WERI-Rb-1 (cell line): ENCODE measurements around the gene TRMT2A.

ENCODE experiments used
- DNase-seq: peaks from one replicate; pipeline ENCODE4 v3.0.0-alpha.2; 2020
- H3K27ac ChIP-seq: fragments of 250-450 bp; sonication (Bioruptor Pico); 2 replicates; pipeline ENCODE4 v1.5.1; 2020; ENCODE audit warnings: mild to moderate bottlenecking, moderate library complexity
- H3K27me3 ChIP-seq: fragments of 250-450 bp; sonication (Bioruptor Pico); 2 replicates; pipeline ENCODE4 v1.5.1; 2021; ENCODE audit warnings: mild to moderate bottlenecking, low read depth, moderate library complexity; ENCODE audit not compliant: insufficient read depth, severe bottlenecking
- H3K36me3 ChIP-seq: fragments of 250-450 bp; sonication (Bioruptor Pico); 2 replicates; pipeline ENCODE4 v1.5.1; 2020; ENCODE audit warnings: mild to moderate bottlenecking, moderate library complexity
- H3K4me3 ChIP-seq: 2 replicates; pipeline ENCODE4 v1.5.1; 2011; ENCODE audit warnings: low read depth, mild to moderate bottlenecking, control low read depth, low read length
- H3K9me3 ChIP-seq: fragments of 250-450 bp; sonication (Bioruptor Pico); 2 replicates; pipeline ENCODE4 v1.5.1; 2021; ENCODE audit warnings: mild to moderate bottlenecking, moderate library complexity; ENCODE audit not compliant: severe bottlenecking
- TF ChIP-seq, protein P1 (sequence below): IDR thresholded peaks from 2 replicates; pipeline ENCODE4 v1.5.1; 2011; ENCODE audit warnings: low read depth, mild to moderate bottlenecking, control low read depth, inconsistent platforms, low read length

Gene TRMT2A

DNA sequence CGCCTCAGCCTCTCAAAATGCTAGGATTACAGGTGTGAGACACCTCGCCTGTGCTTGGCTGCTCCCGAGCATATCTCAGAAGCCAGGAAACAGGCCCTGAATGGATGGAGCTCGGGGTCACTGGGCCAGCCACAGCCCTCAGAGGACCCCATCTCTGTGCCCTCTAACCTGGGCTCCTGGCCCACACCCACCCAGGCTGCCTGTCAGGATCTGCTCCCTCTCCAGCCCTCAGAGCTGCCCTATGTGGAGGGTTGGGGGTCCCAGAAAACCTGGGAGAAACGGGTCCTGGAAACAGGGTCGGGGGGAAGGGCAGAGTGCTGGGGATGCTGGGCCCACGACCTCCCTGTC, 39.0 kb upstream of the TRMT2A start:
- DNase-seq = no peak
- no peak overlapping the region for H3K4me3 ChIP-seq
- H3K9me3 ChIP-seq = no peaks in the 10 kb centered on the region
- TF ChIP-seq, protein P1, sequence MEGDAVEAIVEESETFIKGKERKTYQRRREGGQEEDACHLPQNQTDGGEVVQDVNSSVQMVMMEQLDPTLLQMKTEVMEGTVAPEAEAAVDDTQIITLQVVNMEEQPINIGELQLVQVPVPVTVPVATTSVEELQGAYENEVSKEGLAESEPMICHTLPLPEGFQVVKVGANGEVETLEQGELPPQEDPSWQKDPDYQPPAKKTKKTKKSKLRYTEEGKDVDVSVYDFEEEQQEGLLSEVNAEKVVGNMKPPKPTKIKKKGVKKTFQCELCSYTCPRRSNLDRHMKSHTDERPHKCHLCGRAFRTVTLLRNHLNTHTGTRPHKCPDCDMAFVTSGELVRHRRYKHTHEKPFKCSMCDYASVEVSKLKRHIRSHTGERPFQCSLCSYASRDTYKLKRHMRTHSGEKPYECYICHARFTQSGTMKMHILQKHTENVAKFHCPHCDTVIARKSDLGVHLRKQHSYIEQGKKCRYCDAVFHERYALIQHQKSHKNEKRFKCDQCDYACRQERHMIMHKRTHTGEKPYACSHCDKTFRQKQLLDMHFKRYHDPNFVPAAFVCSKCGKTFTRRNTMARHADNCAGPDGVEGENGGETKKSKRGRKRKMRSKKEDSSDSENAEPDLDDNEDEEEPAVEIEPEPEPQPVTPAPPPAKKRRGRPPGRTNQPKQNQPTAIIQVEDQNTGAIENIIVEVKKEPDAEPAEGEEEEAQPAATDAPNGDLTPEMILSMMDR = no peak
- H3K27me3 ChIP-seq = no peaks in the 10 kb centered on the region
- no peak overlapping the region for H3K27ac ChIP-seq
- H3K36me3 ChIP-seq = no peaks in the 10 kb centered on the region

DNA sequence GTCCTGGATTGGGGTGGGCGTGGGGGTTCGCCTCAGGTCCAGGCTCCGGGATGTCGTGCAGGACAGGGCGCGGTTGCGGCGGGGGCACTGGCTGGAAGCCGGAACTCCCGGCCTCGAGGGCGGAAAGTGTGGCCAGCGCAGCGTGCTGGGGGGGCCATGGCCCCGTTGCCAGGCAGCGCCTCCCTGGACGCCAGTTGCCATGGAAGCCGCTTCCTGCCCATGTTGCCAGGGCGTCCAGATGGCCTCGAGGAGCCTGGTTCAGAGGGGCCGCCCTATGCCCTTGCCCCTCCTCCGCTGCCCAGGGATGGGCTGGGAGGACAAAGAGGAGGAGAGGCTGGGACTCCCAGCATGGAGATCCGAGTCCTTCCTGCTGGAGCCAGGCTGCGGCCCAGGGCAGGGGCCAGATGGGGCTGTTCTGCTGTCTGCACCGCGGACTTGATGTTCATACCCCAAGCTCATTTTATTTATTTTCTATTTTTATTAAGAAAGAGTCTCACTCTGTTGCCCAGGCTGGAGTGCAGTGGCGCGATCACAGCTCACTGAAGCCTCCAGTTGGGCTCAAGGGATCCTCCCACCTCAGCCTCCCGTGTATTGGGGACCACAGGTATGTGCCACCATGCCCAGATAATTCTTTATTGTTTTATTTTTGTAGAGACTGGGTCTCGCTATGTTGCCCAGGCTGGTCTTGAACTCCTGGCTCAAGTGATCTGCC, 38.5 kb upstream of the TRMT2A start:
- no peak overlapping the region for H3K27ac ChIP-seq
- DNase-seq = no peak
- no peaks in the 10 kb centered on the region for H3K36me3 ChIP-seq
- no peaks in the 10 kb centered on the region for H3K27me3 ChIP-seq
- no peaks in the 10 kb centered on the region for H3K9me3 ChIP-seq
- no peak overlapping the region for H3K4me3 ChIP-seq
- TF ChIP-seq, protein P1 = no peak

DNA sequence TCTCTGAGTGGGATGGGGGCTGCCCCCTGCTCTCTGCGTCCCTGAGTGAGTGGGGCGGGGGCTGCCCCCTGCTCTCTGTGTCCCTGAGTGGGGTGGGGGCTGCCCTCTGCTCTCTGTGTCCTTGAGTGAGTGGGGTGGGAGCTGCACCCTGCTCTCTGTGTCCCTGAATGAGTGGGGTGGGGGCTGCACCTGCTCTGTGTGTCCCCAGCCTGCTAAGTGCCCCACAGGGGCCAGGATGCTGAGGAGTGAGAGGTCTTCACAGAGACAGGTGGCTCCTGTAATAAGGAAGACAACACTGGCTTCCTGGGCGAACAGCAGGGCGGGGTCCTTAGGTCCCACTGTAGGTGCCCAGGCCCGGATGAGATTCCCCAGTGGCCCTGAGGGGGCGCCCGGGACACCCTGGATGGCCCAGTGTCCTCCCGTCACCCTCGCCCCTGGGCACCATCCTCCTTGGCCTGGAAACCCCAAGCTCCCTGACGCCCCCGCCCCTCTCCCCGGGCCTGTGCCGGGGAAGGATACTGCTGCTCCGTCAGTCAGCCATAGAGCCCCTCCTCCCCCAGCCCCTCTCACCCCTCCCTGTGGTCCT, 37.7 kb upstream of the TRMT2A start:
- TF ChIP-seq, protein P1 = peak; percentile 39; the same call in 1 of the 2 replicates
- Histone ChIP-seq H3K9me3 (no peaks in the 10 kb centered on the region), H3K27ac (no peak overlapping the region), H3K4me3 (no peak overlapping the region), H3K36me3 (no peaks in the 10 kb centered on the region), H3K27me3 (no peaks in the 10 kb centered on the region)
- peak; percentile 38 for DNase-seq

DNA sequence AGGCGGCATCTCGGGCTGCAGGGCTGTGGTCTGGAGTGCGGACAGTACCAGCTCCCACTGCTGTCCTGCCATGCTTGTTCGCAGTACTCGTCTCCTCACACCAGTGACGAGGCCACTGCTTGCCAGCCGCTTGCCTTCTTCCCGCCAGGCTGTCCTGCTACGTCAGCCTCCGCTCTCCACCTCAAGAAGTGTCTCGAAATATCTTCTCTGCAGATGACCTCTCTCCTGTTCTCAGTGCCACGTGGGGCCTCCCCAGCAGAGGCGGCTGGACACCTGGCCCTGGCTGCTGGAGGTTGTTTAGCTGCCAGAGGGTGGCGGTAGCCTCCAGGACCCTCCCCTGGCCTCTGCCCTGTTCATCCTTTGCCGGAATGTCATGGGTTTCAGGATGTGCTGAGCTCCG, 36.9 kb upstream of the TRMT2A start:
- no peak overlapping the region for H3K27ac ChIP-seq
- H3K4me3 ChIP-seq = no peak overlapping the region
- DNase-seq = peak; percentile 47
- TF ChIP-seq, protein P1 = peak; percentile 50; the same call in 1 of the 2 replicates
- H3K9me3 ChIP-seq = no peaks in the 10 kb centered on the region
- no peaks in the 10 kb centered on the region for H3K27me3 ChIP-seq
- no peaks in the 10 kb centered on the region for H3K36me3 ChIP-seq

DNA sequence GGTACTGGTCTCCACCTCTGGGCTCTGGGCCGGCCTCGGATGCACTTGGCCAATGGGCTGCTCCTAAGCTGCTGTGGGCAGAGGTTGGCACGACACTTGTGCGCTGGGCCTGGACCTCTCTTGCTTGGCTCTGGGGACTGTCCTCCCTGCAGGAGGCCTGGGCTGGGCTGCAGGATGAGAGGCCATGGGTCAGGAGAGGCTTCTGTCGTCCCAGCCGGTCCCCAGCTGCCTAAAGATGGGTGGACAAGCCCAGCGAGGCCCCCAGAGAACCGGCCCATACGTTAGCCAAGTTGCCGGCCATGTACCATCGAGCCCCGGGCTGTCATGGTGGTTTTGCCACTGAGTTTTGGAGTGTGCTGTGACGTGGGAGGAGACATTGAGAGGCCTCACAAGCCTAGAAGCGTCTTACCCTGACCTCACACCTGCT, 35.5 kb upstream of the TRMT2A start:
- Histone ChIP-seq H3K27me3 (no peaks in the 10 kb centered on the region), H3K36me3 (no peaks in the 10 kb centered on the region), H3K9me3 (no peaks in the 10 kb centered on the region), H3K27ac (no peak overlapping the region), H3K4me3 (no peak overlapping the region)
- DNase-seq = no peak
- TF ChIP-seq, protein P1 = no peak

DNA sequence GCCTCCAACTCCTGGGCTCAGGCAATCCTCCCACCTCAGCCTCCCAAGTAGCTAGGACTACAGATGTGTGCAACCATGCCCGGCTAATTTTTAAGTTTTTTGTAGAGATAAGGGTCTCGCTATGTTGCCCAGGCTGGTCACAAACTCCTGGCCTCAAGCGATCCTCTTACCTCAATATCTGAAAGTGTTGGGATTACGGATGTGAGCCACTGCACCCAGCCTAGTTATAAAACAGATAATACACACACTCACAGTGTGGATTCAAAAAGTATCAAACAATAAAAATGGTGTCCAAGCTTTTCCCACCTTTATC, 34.2 kb upstream of the TRMT2A start:
- no peak overlapping the region for H3K4me3 ChIP-seq
- no peaks in the 10 kb centered on the region for H3K36me3 ChIP-seq
- TF ChIP-seq, protein P1 = no peak
- DNase-seq = no peak
- no peak overlapping the region for H3K27ac ChIP-seq
- H3K9me3 ChIP-seq = no peaks in the 10 kb centered on the region
- no peaks in the 10 kb centered on the region for H3K27me3 ChIP-seq
